Measurements from ENCODE around the gene EXOG.
A peak's percentile ranks its signal among the peaks of the same experiment; 100 is the strongest.

GRCh38 chr3:38457111-38458003, 38.8 kb upstream of the EXOG start:
- TF ChIP-seq CTCF (IDR thresholded peaks at IDR 0.05) (peak in 1 of 12 donors; percentile 11), POLR2A (IDR thresholded peaks at IDR 0.05) (no peak)
